ENCODE data around the gene PHKB. TPM values are rescaled to one million over a fixed set of nuclear protein-coding genes. Genes with fewer than 3 reads are reported as not detected.
A peak's percentile ranks its signal among the peaks of the same experiment; 100 is the strongest.

The PHKB gene
- total RNA-seq (2021) (65.5 and 81.3 TPM in 2 replicates), Bru-seq, nascent RNA (percentile 86 among the genes with signal in this experiment), BruChase-seq, experiment 1, labeled RNA remaining after a 2-hour chase (percentile 83 among the genes with signal in this experiment), BruChase-seq, experiment 2, labeled RNA remaining after a 6-hour chase (percentile 68 among the genes with signal in this experiment)
- long read RNA-seq, full-length matches to known transcripts = 22 of 75 reads
- long read RNA-seq, partial matches to known transcripts = 5 of 75 reads
- long read RNA-seq, other reads (novel, unspliced or antisense) = 48 of 75 reads

DNA sequence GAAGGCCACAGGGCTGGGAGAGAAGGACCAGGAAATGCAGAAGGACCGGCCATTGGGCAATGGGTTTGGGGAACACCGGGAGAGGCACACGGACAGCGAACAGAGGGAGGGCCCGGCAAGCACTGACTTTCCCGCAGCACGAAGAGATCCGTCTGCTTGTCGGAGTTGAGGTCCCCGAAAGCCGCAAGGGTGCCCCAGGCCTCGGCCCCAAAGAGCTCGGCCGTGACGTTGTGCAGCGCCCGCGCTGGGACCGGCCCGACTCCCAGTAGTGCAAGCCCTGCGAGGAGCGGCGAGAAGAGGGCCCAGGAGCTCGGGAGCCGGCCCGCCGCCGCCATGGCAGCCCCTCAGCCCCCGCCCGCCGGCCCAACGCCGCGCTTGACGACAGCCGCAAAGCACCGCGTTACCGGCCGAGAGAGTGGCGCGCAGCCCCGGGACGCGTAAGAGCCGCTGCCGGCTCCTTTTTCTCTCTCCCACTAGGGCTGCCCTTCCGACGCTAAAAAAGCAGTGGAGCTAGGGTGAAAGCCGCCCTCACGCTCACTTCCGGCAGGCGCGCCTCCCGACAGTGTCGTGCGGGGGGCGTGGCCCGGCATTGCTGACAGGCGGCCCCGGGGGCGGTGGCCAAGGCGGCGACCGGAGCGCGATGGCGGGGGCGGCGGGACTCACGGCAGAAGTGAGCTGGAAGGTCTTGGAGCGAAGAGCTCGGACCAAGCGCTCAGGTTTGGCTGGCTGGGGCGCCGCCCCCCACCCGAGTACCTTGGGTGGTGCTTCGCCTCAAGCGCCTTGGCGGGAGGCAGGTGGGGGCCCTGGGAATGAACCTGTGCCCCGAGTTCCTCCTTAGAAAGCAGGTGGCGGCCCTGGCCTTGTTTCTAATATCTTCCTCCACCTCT lies at the start of gene PHKB, which contains the start of gene ITFG1:
Gene PHKB, plus strand, starts transcription at position 621 of the 887 bp plus-strand sequence. Its CDS starts 20 bp downstream, at position 641.
Gene ITFG1, minus strand, starts transcription at position 353 of the 887 bp plus-strand sequence. Its CDS starts 18 bp downstream, at position 335.
- Histone ChIP-seq H3K27ac (peak within 1 kb of the TSS; percentile 94), H3K9me2 (ENCODE audit: insufficient read depth) (no peaks in the 10 kb centered on the region), H3K9me3 (ENCODE audit: insufficient read depth, low read depth) (no peaks in the 10 kb centered on the region), H3K4me2 (peak within 1 kb of the TSS; percentile 87), H2AFZ (peak within 1 kb of the TSS; percentile 91), H3K36me3 (ENCODE audit: low read depth) (peaks cover 22% of the 10 kb centered on the region), H3K4me3 (peak within 1 kb of the TSS; percentile 75), H3F3A (ENCODE audit: insufficient read depth, low read depth) (peaks cover 16% of the 10 kb centered on the region), H3K4me1 (replicated peaks; ENCODE audit: insufficient read depth) (peaks cover 27% of the 10 kb centered on the region), H3K79me2 (ENCODE audit: low read depth) (peaks cover 57% of the 10 kb centered on the region), H3K27me3 (ENCODE audit: insufficient read depth, low read depth) (no peaks in the 10 kb centered on the region), H4K20me1 (ENCODE audit: insufficient read depth) (no peaks in the 10 kb centered on the region)
- intact Hi-C loops (cut with micrococcal nuclease; ENCODE audit: unreplicated experiment) = loop anchor here (5.0 to 10.0 kb wide), 5 partner anchors 111 to 696 kb away; partner anchors contain the start of genes ABCC12 and NETO2
- no peak for TF ChIP-seq EZH2 (IDR thresholded peaks at IDR 0.05; ENCODE audit: low read depth)
- TF ChIP-seq, protein P1, sequence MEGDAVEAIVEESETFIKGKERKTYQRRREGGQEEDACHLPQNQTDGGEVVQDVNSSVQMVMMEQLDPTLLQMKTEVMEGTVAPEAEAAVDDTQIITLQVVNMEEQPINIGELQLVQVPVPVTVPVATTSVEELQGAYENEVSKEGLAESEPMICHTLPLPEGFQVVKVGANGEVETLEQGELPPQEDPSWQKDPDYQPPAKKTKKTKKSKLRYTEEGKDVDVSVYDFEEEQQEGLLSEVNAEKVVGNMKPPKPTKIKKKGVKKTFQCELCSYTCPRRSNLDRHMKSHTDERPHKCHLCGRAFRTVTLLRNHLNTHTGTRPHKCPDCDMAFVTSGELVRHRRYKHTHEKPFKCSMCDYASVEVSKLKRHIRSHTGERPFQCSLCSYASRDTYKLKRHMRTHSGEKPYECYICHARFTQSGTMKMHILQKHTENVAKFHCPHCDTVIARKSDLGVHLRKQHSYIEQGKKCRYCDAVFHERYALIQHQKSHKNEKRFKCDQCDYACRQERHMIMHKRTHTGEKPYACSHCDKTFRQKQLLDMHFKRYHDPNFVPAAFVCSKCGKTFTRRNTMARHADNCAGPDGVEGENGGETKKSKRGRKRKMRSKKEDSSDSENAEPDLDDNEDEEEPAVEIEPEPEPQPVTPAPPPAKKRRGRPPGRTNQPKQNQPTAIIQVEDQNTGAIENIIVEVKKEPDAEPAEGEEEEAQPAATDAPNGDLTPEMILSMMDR (conservative IDR thresholded peaks at IDR 0.05) = no peak
- POLR2A ChIA-PET (ENCODE audit: unreplicated experiment) = interaction anchor here (0.6 to 1.0 kb wide), 4 partner anchors 60 to 666 kb away, joined by 3 to 6 read pairs (median 4); no protein-coding TSS in a partner anchor
- no TSS peak for BruUV-seq (replicated peaks)
- DNase-seq = peak; percentile 80 to 91
- CTCF ChIA-PET = interaction anchor here (1.3 kb wide), 1 partner anchor 423 kb away, joined by 3 read pairs; no protein-coding TSS in a partner anchor

- H4K20me1 ChIP-seq (ENCODE audit: insufficient read depth) = no peaks in the 10 kb centered on the region; the same call in 1 of the 2 replicates
- no peak overlapping the region for H2AFZ ChIP-seq
- BruUV-seq (replicated peaks) = no TSS peak
- H3F3A ChIP-seq (ENCODE audit: insufficient read depth, low read depth) = no peaks in the 10 kb centered on the region
- H3K9me3 ChIP-seq (ENCODE audit: insufficient read depth, low read depth) = no peaks in the 10 kb centered on the region
- no peak overlapping the region for H3K4me2 ChIP-seq
- no peak overlapping the region for H3K4me3 ChIP-seq
- H3K27me3 ChIP-seq (ENCODE audit: insufficient read depth, low read depth) = no peaks in the 10 kb centered on the region
- intact Hi-C loops (cut with micrococcal nuclease; ENCODE audit: unreplicated experiment) = no loop called here
- no peaks in the 10 kb centered on the region for H3K4me1 ChIP-seq (replicated peaks; ENCODE audit: insufficient read depth)
- ChIA-PET CTCF (no interaction called here), POLR2A (ENCODE audit: unreplicated experiment) (no interaction called here)
- no peaks in the 10 kb centered on the region for H3K79me2 ChIP-seq (ENCODE audit: low read depth)
- no peaks in the 10 kb centered on the region for H3K9me2 ChIP-seq (ENCODE audit: insufficient read depth)
- DNase-seq = no peak
- no peak overlapping the region for H3K27ac ChIP-seq
- no peak for TF ChIP-seq EZH2 (IDR thresholded peaks at IDR 0.05; ENCODE audit: low read depth)
- TF ChIP-seq, protein P1 (conservative IDR thresholded peaks at IDR 0.05) = no peak
- H3K36me3 ChIP-seq (ENCODE audit: low read depth) = no peaks in the 10 kb centered on the region
These were observed 48.1 kb upstream of the PHKB start for GRCh38 chr16:47413041-47413440.

- intact Hi-C loops (cut with micrococcal nuclease; ENCODE audit: unreplicated experiment) = no loop called here
- Histone ChIP-seq H3F3A (ENCODE audit: insufficient read depth, low read depth) (no peaks in the 10 kb centered on the region), H3K9me2 (ENCODE audit: insufficient read depth) (no peaks in the 10 kb centered on the region), H3K4me3 (no peak overlapping the region), H3K27me3 (ENCODE audit: insufficient read depth, low read depth) (no peaks in the 10 kb centered on the region), H4K20me1 (ENCODE audit: insufficient read depth) (no peaks in the 10 kb centered on the region; the same call in 1 of the 2 replicates), H3K4me2 (no peak overlapping the region), H3K27ac (no peak overlapping the region), H2AFZ (no peak overlapping the region), H3K36me3 (ENCODE audit: low read depth) (no peaks in the 10 kb centered on the region), H3K4me1 (replicated peaks; ENCODE audit: insufficient read depth) (no peaks in the 10 kb centered on the region), H3K79me2 (ENCODE audit: low read depth) (no peaks in the 10 kb centered on the region), H3K9me3 (ENCODE audit: insufficient read depth, low read depth) (no peaks in the 10 kb centered on the region)
- POLR2A ChIA-PET (ENCODE audit: unreplicated experiment) = no interaction called here
- DNase-seq = no peak
- TF ChIP-seq EZH2 (IDR thresholded peaks at IDR 0.05; ENCODE audit: low read depth) = no peak
- TF ChIP-seq, protein P1 (conservative IDR thresholded peaks at IDR 0.05) = no peak
- BruUV-seq (replicated peaks) = no TSS peak
- CTCF ChIA-PET = no interaction called here
These were observed 44.3 kb upstream of the PHKB start for GRCh38 chr16:47416869-47417268.

Data from PC-9 (cell line).